HepG2 (cell line): ENCODE data around the gene SFMBT1.

Experiments used
- CBX5 ChIP-seq: sonication (generic); formaldehyde crosslinking; IDR thresholded peaks from 2 replicates; pipeline ENCODE4 v1.4.0; 2020; ENCODE audit warnings: missing genetic modification reagents, borderline replicate concordance
- CTCF ChIP-seq: sonication (generic); formaldehyde crosslinking; IDR thresholded peaks from 2 replicates; pipeline ENCODE4 v1.5.0; 2020; ENCODE audit warnings: mild to moderate bottlenecking, missing genetic modification reagents, moderate library complexity
- ETV5 ChIP-seq: IDR thresholded peaks from 2 replicates; pipeline ENCODE4 v1.6.1; 2018; ENCODE audit warnings: missing biosample characterization, missing genetic modification reagents, inconsistent platforms, borderline replicate concordance
- EZH2 ChIP-seq: conservative IDR thresholded peaks from 2 replicates; pipeline ENCODE4 v1.6.1; 2012; ENCODE audit warnings: mild to moderate bottlenecking, low read depth, low read length, moderate library complexity
- NR2C2 ChIP-seq: sonication (generic); formaldehyde crosslinking; IDR thresholded peaks from 2 replicates; pipeline ENCODE4 v1.4.0; 2020; ENCODE audit warnings: missing genetic modification reagents, mild to moderate bottlenecking, moderate library complexity, borderline replicate concordance
- PHF8 ChIP-seq: sonication (generic); formaldehyde crosslinking; IDR thresholded peaks from 2 replicates; pipeline ENCODE4 v1.5.0; 2020; ENCODE audit warnings: missing genetic modification reagents
- POLR2AphosphoS5 ChIP-seq: IDR thresholded peaks from 2 replicates; pipeline ENCODE4 v1.6.1; 2012; ENCODE audit warnings: low read depth, low read length
- SP1 ChIP-seq, 2 experiments: fragments of 450-650 bp in 1 of 2; sonication (generic) in 1 of 2; formaldehyde crosslinking in 1 of 2; IDR thresholded peaks; 2 replicates each; pipeline versions ENCODE4 v1.4.0 to v1.6.1; 2016 to 2020; ENCODE audit warnings: missing genetic modification reagents in 1 of 2
- ZNF367 ChIP-seq: sonication (generic); formaldehyde crosslinking; IDR thresholded peaks from 2 replicates; pipeline ENCODE4 v1.4.0; 2020; ENCODE audit warnings: missing genetic modification reagents, borderline replicate concordance
- ZNF558 ChIP-seq: sonication (generic); formaldehyde crosslinking; IDR thresholded peaks from 2 replicates; pipeline ENCODE4 v1.9.0; 2022; ENCODE audit warnings: mild to moderate bottlenecking, missing genetic modification reagents, borderline replicate concordance
- ZNF616 ChIP-seq: sonication (generic); formaldehyde crosslinking; IDR thresholded peaks from 2 replicates; pipeline ENCODE4 v1.5.0; 2020; ENCODE audit warnings: low read depth, mild to moderate bottlenecking, missing genetic modification reagents
- TF ChIP-seq, protein P1 (sequence below): sonication (generic); formaldehyde crosslinking; conservative IDR thresholded peaks from 2 replicates; pipeline ENCODE4 v1.4.0; 2020; ENCODE audit warnings: missing genetic modification reagents
- TF ChIP-seq, protein P2 (sequence below): sonication (generic); formaldehyde crosslinking; IDR thresholded peaks from 2 replicates; pipeline ENCODE4 v1.8.1; 2023; ENCODE audit warnings: missing genetic modification reagents, mild to moderate bottlenecking, borderline replicate concordance
- TF ChIP-seq, protein P3 (sequence below): sonication (generic); formaldehyde crosslinking; IDR thresholded peaks from 2 replicates; pipeline ENCODE4 v1.4.0; 2020; ENCODE audit warnings: missing genetic modification reagents

DNA sequence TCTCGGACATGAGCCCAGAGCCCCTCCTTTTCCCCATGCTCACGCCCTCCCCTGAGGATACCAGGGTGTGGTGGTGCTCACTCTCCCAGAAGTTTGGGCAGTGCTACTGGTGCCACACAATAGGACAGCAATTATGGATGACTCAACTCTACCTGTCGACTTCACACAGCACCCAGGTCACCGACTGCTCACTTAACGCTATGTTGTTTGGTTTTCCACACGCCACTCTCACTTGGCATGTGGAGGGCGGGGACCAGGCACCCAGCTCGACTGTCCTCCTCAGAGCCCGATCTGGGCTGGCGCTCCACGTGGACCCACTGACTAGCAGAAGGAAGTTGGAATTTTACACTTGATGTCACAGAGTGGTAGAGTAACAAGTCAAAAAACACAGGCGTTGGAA is 179.4 kb downstream of the SFMBT1 start:
- TF ChIP-seq CTCF (CRISPR knock-in tag) (no peak), EZH2 (no peak), ZNF558 (CRISPR knock-in tag) (no peak), ZNF367 (no peak), ZNF616 (CRISPR knock-in tag) (no peak), POLR2AphosphoS5 (no peak), ETV5 (no peak), CBX5 (CRISPR knock-in tag) (no peak), SP1 (IDR thresholded peaks at IDR 0.05) (no peak), SP1 (CRISPR knock-in tag; IDR thresholded peaks at IDR 0.05) (no peak), PHF8 (CRISPR knock-in tag) (no peak), NR2C2 (CRISPR knock-in tag) (no peak)
- TF ChIP-seq, protein P1, sequence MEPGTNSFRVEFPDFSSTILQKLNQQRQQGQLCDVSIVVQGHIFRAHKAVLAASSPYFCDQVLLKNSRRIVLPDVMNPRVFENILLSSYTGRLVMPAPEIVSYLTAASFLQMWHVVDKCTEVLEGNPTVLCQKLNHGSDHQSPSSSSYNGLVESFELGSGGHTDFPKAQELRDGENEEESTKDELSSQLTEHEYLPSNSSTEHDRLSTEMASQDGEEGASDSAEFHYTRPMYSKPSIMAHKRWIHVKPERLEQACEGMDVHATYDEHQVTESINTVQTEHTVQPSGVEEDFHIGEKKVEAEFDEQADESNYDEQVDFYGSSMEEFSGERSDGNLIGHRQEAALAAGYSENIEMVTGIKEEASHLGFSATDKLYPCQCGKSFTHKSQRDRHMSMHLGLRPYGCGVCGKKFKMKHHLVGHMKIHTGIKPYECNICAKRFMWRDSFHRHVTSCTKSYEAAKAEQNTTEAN = no peak
- TF ChIP-seq, protein P2, sequence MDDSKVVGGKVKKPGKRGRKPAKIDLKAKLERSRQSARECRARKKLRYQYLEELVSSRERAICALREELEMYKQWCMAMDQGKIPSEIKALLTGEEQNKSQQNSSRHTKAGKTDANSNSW = no peak
- TF ChIP-seq, protein P3, sequence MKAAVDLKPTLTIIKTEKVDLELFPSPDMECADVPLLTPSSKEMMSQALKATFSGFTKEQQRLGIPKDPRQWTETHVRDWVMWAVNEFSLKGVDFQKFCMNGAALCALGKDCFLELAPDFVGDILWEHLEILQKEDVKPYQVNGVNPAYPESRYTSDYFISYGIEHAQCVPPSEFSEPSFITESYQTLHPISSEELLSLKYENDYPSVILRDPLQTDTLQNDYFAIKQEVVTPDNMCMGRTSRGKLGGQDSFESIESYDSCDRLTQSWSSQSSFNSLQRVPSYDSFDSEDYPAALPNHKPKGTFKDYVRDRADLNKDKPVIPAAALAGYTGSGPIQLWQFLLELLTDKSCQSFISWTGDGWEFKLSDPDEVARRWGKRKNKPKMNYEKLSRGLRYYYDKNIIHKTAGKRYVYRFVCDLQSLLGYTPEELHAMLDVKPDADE = no peak
